B cell (primary cell): Measurements from ENCODE around the gene VCX2. TPM values are rescaled to one million over a fixed set of nuclear protein-coding genes. Genes with fewer than 3 reads are reported as not detected.

Experiments
- ATAC-seq: fragments of 200-7000 bp; cut with Tn5 transposase; one replicate; pipeline ENCODE4 v1.10.0; 2021; ENCODE audit warnings: low read depth, mild to moderate bottlenecking, moderate number of reproducible peaks, moderate library complexity
- CTCF ChIA-PET: fragments of 350-600 bp; sonication (Branson Sonifier 250); formaldehyde crosslinking; loops from one replicate; lab custom pipeline; 2021; ENCODE audit warnings: antibody characterized with exemption, inconsistent platforms; lab: Charles Lee
- POLR2A ChIA-PET: fragments of 350-600 bp; sonication (Branson Sonifier 250); formaldehyde crosslinking; loops from one replicate; lab custom pipeline; 2021; ENCODE audit warnings: antibody characterized with exemption; lab: Charles Lee
- DNase-seq: peaks from one replicate; pipeline ENCODE4 v3.0.0; 2013
- H2AFZ ChIP-seq: 2 replicates; pipeline ENCODE4 v1.6.1; 2012; ENCODE audit warnings: mild to moderate bottlenecking, low read depth, low read length; ENCODE audit not compliant: insufficient read depth, poor library complexity, severe bottlenecking
- H3K27ac ChIP-seq, 2 donors: 1 replicate in 1 of 2; 2 replicates in 1 of 2; pipeline ENCODE4 v1.5.1; 2012 to 2013; ENCODE audit warnings: low read length in 2 of 2, mild to moderate bottlenecking in 2 of 2, moderate library complexity in 1 of 2
- H3K27me3 ChIP-seq, 4 experiments: fragments of 200-600 bp in 1 of 4; sonication (generic) in 1 of 4; replicated peaks in 1 of 4; 1 replicate in 2 of 4; 2 replicates in 2 of 4; pipeline versions ENCODE4 v1.6.1 to v1.7.0; 2013 to 2016; ENCODE audit warnings: low read length in 3 of 4, mild to moderate bottlenecking in 2 of 4, mixed read lengths in 1 of 4, moderate library complexity in 1 of 4; ENCODE audit not compliant: insufficient read depth in 4 of 4, control insufficient read depth in 3 of 4; ENCODE audit errors: control extremely low read depth in 1 of 4
- H3K36me3 ChIP-seq, 2 experiments: replicated peaks in 1 of 2; 1 replicate in 1 of 2; 2 replicates in 1 of 2; pipeline versions ENCODE4 v1.6.1 to v1.7.1; 2013; ENCODE audit warnings: low read length in 1 of 2; ENCODE audit not compliant: insufficient read depth in 2 of 2, control insufficient read depth in 1 of 2; ENCODE audit errors: control extremely low read depth in 1 of 2, extremely low read depth in 1 of 2
- H3K4me1 ChIP-seq, 2 donors: fragments of 200-600 bp in 1 of 2; sonication (generic) in 1 of 2; 1 replicate in 1 of 2; 2 replicates in 1 of 2; pipeline versions ENCODE4 v1.5.1 to v1.6.1; 2013 to 2017; ENCODE audit warnings: low read length in 2 of 2; ENCODE audit not compliant: control insufficient read depth in 2 of 2, insufficient read depth in 2 of 2
- H3K4me2 ChIP-seq: replicated peaks from 2 replicates; pipeline ENCODE3; 2012; ENCODE audit warnings: mild to moderate bottlenecking, low read depth, low read length; ENCODE audit not compliant: poor library complexity, severe bottlenecking
- H3K4me3 ChIP-seq, 5 experiments: fragments of 200-600 bp in 1 of 5; sonication (generic) in 1 of 5; 1 replicate in 3 of 5; 2 replicates in 2 of 5; pipeline versions ENCODE4 v1.5.1 to v1.7.0; 2011 to 2016; ENCODE audit warnings: low read length in 4 of 5, mild to moderate bottlenecking in 4 of 5, low read depth in 2 of 5, control low read depth in 1 of 5, moderate library complexity in 1 of 5; ENCODE audit not compliant: insufficient read depth in 1 of 5; ENCODE audit errors: control extremely low read depth in 1 of 5, extremely low read depth in 1 of 5
- H3K79me2 ChIP-seq: fragments of 200-600 bp; sonication (generic); one replicate; pipeline ENCODE4 v1.6.0; 2016; ENCODE audit warnings: low read length; ENCODE audit not compliant: control insufficient read depth, insufficient read depth
- H3K9ac ChIP-seq: fragments of 200-600 bp; sonication (generic); 2 replicates; pipeline ENCODE4 v1.6.1; 2017; ENCODE audit warnings: mild to moderate bottlenecking, low read length, moderate library complexity
- H3K9me3 ChIP-seq, 3 donors: one replicate each; pipeline versions ENCODE4 v1.6.1 to v1.7.1; 2013; ENCODE audit warnings: low read length in 2 of 3; ENCODE audit not compliant: control insufficient read depth in 2 of 3, insufficient read depth in 1 of 3; ENCODE audit errors: control extremely low read depth in 1 of 3
- H4K20me1 ChIP-seq: 2 replicates; pipeline ENCODE4 v1.6.0; 2012; ENCODE audit warnings: mild to moderate bottlenecking, low read length; ENCODE audit not compliant: insufficient read depth, control insufficient read depth, poor library complexity, severe bottlenecking
- H3K27ac Mint-ChIP-seq: one replicate; pipeline ENCODE4 v1.8.0; 2021; ENCODE audit warnings: mixed read lengths
- H3K27me3 Mint-ChIP-seq: one replicate; pipeline ENCODE4 v1.8.0; 2021; ENCODE audit warnings: mixed read lengths
- H3K4me1 Mint-ChIP-seq: one replicate; pipeline ENCODE4 v1.8.0; 2021; ENCODE audit warnings: mixed read lengths
- H3K4me3 Mint-ChIP-seq: one replicate; pipeline ENCODE4 v1.8.0; 2021; ENCODE audit warnings: mixed read lengths
- H3K9me3 Mint-ChIP-seq: one replicate; pipeline ENCODE4 v1.8.0; 2022; ENCODE audit warnings: mixed read lengths; ENCODE audit not compliant: insufficient read depth
- CTCF ChIP-seq: fragments of 200-600 bp; IDR thresholded peaks from one replicate; pipeline ENCODE4 v1.8.0; 2022; ENCODE audit warnings: antibody characterized with exemption, mild to moderate bottlenecking
- EZH2 ChIP-seq: IDR thresholded peaks from 2 replicates; pipeline ENCODE4 v1.6.1; 2012; ENCODE audit warnings: borderline replicate concordance, low read depth, mild to moderate bottlenecking, moderate library complexity, low read length; ENCODE audit not compliant: insufficient read depth, poor library complexity, severe bottlenecking
- WGBS: methylation state at CpG from one replicate; pipeline ENCODE4 v1.1.5; 2013; ENCODE audit warnings: missing lambda C conversion rate; ENCODE audit not compliant: insufficient coverage; 5-methylcytosine and 5-hydroxymethylcytosine counted together
- intact Hi-C: fragments of 100-400 bp; cut with micrococcal nuclease; formaldehyde crosslinking; loops from one replicate; pipeline ENCODE4 v1.10.0; 2022
- polyA plus RNA-seq: library from polyadenylated mRNA; depleted of rRNA; stranded (reverse); fragments of >200 nt; gene quantifications from 2 replicates; pipeline ENCODE4 v1.2.3, GENCODE V29; 2012
- total RNA-seq, 2 donors: library from RNA; stranded (reverse); fragments of 120-200 nt in 1 of 2; gene quantifications; 1 replicate in 1 of 2; 2 replicates in 1 of 2; pipeline versions ENCODE4 v1.2.3 to v1.2.4, GENCODE V29; 2013 to 2022

The VCX2 gene
- total and polyA plus RNA-seq, 2 donors (not counting 1 experiment from before 2014, with no cell fraction given), result not detected

GRCh38 chrX:8141896-8142295 lies 29.2 kb downstream of the VCX2 start:
- Mint-ChIP-seq H3K27me3 (no peaks in the 10 kb centered on the region), H3K4me1 (no peaks in the 10 kb centered on the region), H3K27ac (no peak overlapping the region), H3K4me3 (no peak overlapping the region), H3K9me3 (no peaks in the 10 kb centered on the region)
- no peak overlapping the region for H3K27ac ChIP-seq
- no peak overlapping the region for H3K4me2 ChIP-seq
- TF ChIP-seq EZH2 (no peak), CTCF (no peak)
- ATAC-seq, result no peak
- DNase-seq, result no peak
- H3K79me2 ChIP-seq, result no peaks in the 10 kb centered on the region
- ChIA-PET POLR2A (no interaction called here), CTCF (no interaction called here)
- H2AFZ ChIP-seq, result no peak overlapping the region
- H3K4me1 ChIP-seq, result no peaks in the 10 kb centered on the region
- intact Hi-C loops, result no loop called here
- H3K9ac ChIP-seq, result no peak overlapping the region
- no peaks in the 10 kb centered on the region for H4K20me1 ChIP-seq
- H3K9me3 ChIP-seq, result no peaks in the 10 kb centered on the region
- no peak overlapping the region for H3K4me3 ChIP-seq
- H3K36me3 ChIP-seq, result no peaks in the 10 kb centered on the region
- no peaks in the 10 kb centered on the region for H3K27me3 ChIP-seq
- WGBS, result 57% methylated on average over 1 of the region's 3 CpGs

- Mint-ChIP-seq H3K27me3 (no peaks in the 10 kb centered on the region), H3K4me1 (no peaks in the 10 kb centered on the region), H3K9me3 (no peaks in the 10 kb centered on the region), H3K27ac (no peak overlapping the region), H3K4me3 (no peak overlapping the region)
- DNase-seq, result no peak
- CTCF ChIA-PET, result no interaction called here
- Histone ChIP-seq H3K9ac (no peak overlapping the region), H2AFZ (no peak overlapping the region), H3K4me1 (no peaks in the 10 kb centered on the region), H3K36me3 (no peaks in the 10 kb centered on the region), H3K27me3 (no peaks in the 10 kb centered on the region), H3K27ac (no peak overlapping the region), H3K9me3 (no peaks in the 10 kb centered on the region), H4K20me1 (no peaks in the 10 kb centered on the region), H3K79me2 (no peaks in the 10 kb centered on the region), H3K4me2 (no peak overlapping the region), H3K4me3 (no peak overlapping the region)
- intact Hi-C loops, result no loop called here
- POLR2A ChIA-PET, result no interaction called here
- WGBS, result 94% methylated on average over 3 of the region's 10 CpGs
- no peak for ATAC-seq
- no peak for TF ChIP-seq CTCF
- TF ChIP-seq EZH2, result no peak
Measured at GRCh38 chrX:8140986-8141744, 29.9 kb downstream of the VCX2 start.
